SK-N-SH (cell line): ENCODE measurements around the gene DLL1. TPM values are rescaled to one million over a fixed set of nuclear protein-coding genes. Genes with fewer than 3 reads are reported as not detected.

ENCODE experiments used
- CTCF ChIA-PET: fragments of 300-600, 350-600 bp; formaldehyde crosslinking; extraction: SDS; loops from one replicate; lab custom pipeline; 2021; lab: Yijun Ruan, JAX
- POLR2A ChIA-PET: fragments of 350-600 bp; sonication (Branson Sonifier 250); formaldehyde crosslinking; extraction: SDS; loops from one replicate; lab custom pipeline; 2020; ENCODE audit warnings: antibody characterized with exemption, inconsistent platforms; lab: Yijun Ruan, JAX
- DNase-seq: peaks from one replicate; pipeline ENCODE4 v3.0.0; 2012
- H2AFZ ChIP-seq: fragments of 200-600 bp; sonication (generic); 2 replicates; pipeline ENCODE4 v1.8.1; 2016; ENCODE audit warnings: antibody characterized with exemption, mild to moderate bottlenecking, low read depth
- H3F3A ChIP-seq: fragments of 200-600 bp; sonication (generic); replicated peaks from 2 replicates; pipeline ENCODE3; 2016; ENCODE audit warnings: antibody characterized with exemption, mild to moderate bottlenecking; ENCODE audit not compliant: insufficient read depth
- H3K27ac ChIP-seq, 2 experiments: fragments of 200-500 bp in 1 of 2; fragments of 200-600 bp in 1 of 2; sonication (Bioruptor generic) in 1 of 2; sonication (generic), shearing (Covaris generic) in 1 of 2; 2 replicates each; pipeline versions ENCODE4 v1.5.1 to v1.6.1; 2014 to 2016; ENCODE audit warnings: low read depth in 2 of 2, inconsistent platforms in 1 of 2, low read length in 1 of 2, mild to moderate bottlenecking in 1 of 2, mixed read lengths in 1 of 2
- H3K27me3 ChIP-seq: fragments of 200-600 bp; sonication (generic), shearing (Covaris generic); 2 replicates; pipeline ENCODE4 v1.6.1; 2016; ENCODE audit warnings: mixed run types; ENCODE audit not compliant: insufficient read depth
- H3K36me3 ChIP-seq, 2 experiments: fragments of 200-500 bp in 1 of 2; fragments of 200-600 bp in 1 of 2; sonication (Bioruptor generic) in 1 of 2; sonication (generic) in 1 of 2; replicated peaks in 1 of 2; 2 replicates each; pipeline versions ENCODE3 to v1.5.1; 2014 to 2016; ENCODE audit warnings: low read length in 1 of 2, mild to moderate bottlenecking in 1 of 2; ENCODE audit not compliant: insufficient read depth in 2 of 2, control insufficient read depth in 1 of 2
- H3K4me1 ChIP-seq, 2 experiments: fragments of 200-500 bp in 1 of 2; fragments of 200-600 bp in 1 of 2; sonication (Bioruptor generic) in 1 of 2; sonication (generic), shearing (Covaris generic) in 1 of 2; 2 replicates each; pipeline versions ENCODE4 v1.5.1 to v1.6.1; 2014 to 2016; ENCODE audit warnings: low read depth in 1 of 2, low read length in 1 of 2, mixed run types in 1 of 2; ENCODE audit not compliant: insufficient read depth in 2 of 2, control insufficient read depth in 1 of 2
- H3K4me2 ChIP-seq: fragments of 200-600 bp; sonication (generic), shearing (Covaris generic); 2 replicates; pipeline ENCODE4 v1.6.1; 2017; ENCODE audit warnings: mixed run types
- H3K4me3 ChIP-seq, 2 experiments: fragments of 200-500 bp in 1 of 2; fragments of 200-600 bp in 1 of 2; sonication (Bioruptor generic) in 1 of 2; sonication (generic), shearing (Covaris generic) in 1 of 2; 2 replicates each; pipeline versions ENCODE4 v1.5.1 to v1.8.1; 2014 to 2016; ENCODE audit warnings: low read depth in 2 of 2, inconsistent platforms in 1 of 2, low read length in 1 of 2, mild to moderate bottlenecking in 1 of 2, mixed read lengths in 1 of 2, moderate library complexity in 1 of 2
- H3K79me2 ChIP-seq: fragments of 200-600 bp; sonication (generic); 2 replicates; pipeline ENCODE4 v1.8.1; 2017; ENCODE audit warnings: mild to moderate bottlenecking; ENCODE audit not compliant: insufficient read depth
- H3K9ac ChIP-seq: fragments of 200-600 bp; sonication (generic); 2 replicates; pipeline ENCODE4 v1.6.1; 2017; ENCODE audit warnings: mixed run types
- H3K9me2 ChIP-seq: fragments of 200-600 bp; sonication (generic); 2 replicates; pipeline ENCODE4 v1.6.1; 2017; ENCODE audit warnings: mixed run types
- H3K9me3 ChIP-seq: fragments of 200-600 bp; sonication (generic); 2 replicates; pipeline ENCODE4 v1.6.1; 2017; ENCODE audit warnings: mixed run types, mild to moderate bottlenecking, moderate library complexity
- H4K20me1 ChIP-seq: fragments of 200-600 bp; sonication (generic); 2 replicates; pipeline ENCODE4 v1.6.1; 2017; ENCODE audit warnings: mild to moderate bottlenecking, mixed run types; ENCODE audit not compliant: insufficient read depth
- ELF1 ChIP-seq: IDR thresholded peaks from 2 replicates; pipeline ENCODE4 v1.4.0; 2012
- EP300 ChIP-seq, 2 experiments: IDR thresholded peaks; 2 replicates each; pipeline versions ENCODE4 v1.4.0 to v1.6.1; 2012; ENCODE audit warnings: borderline replicate concordance in 1 of 2, low read depth in 1 of 2, low read length in 1 of 2
- FOSL2 ChIP-seq: IDR thresholded peaks from 2 replicates; pipeline ENCODE4 v1.4.0; 2012; ENCODE audit warnings: low read depth, mild to moderate bottlenecking, moderate library complexity, borderline replicate concordance
- FOXM1 ChIP-seq: IDR thresholded peaks from 2 replicates; pipeline ENCODE4 v1.4.0; 2012; ENCODE audit warnings: low read depth, mild to moderate bottlenecking
- GABPA ChIP-seq: IDR thresholded peaks from 2 replicates; pipeline ENCODE4 v1.4.0; 2012; ENCODE audit warnings: low read depth, mild to moderate bottlenecking
- GATA2 ChIP-seq: sonication (generic); formaldehyde crosslinking; IDR thresholded peaks from 2 replicates; pipeline ENCODE4 v1.5.0; 2020; ENCODE audit warnings: mild to moderate bottlenecking, missing genetic modification reagents
- IRF3 ChIP-seq: fragments of 150-350 bp; IDR thresholded peaks from 2 replicates; pipeline ENCODE4 v1.6.1; 2016; ENCODE audit warnings: mild to moderate bottlenecking, low read depth, low read length
- JUND ChIP-seq: IDR thresholded peaks from 2 replicates; pipeline ENCODE4 v1.4.0; 2012
- MEF2A ChIP-seq: IDR thresholded peaks from 2 replicates; pipeline ENCODE4 v1.4.0; 2012; ENCODE audit warnings: low read depth, borderline replicate concordance
- PBX3 ChIP-seq: IDR thresholded peaks from 2 replicates; pipeline ENCODE4; 2012
- POLR2AphosphoS5 ChIP-seq: IDR thresholded peaks from 2 replicates; pipeline ENCODE4 v1.6.1; 2012; ENCODE audit warnings: low read depth, low read length
- REST ChIP-seq: IDR thresholded peaks from 2 replicates; pipeline ENCODE4 v1.6.1; 2012; ENCODE audit warnings: mild to moderate bottlenecking, low read depth, low read length, moderate library complexity
- ZBTB33 ChIP-seq: IDR thresholded peaks from 2 replicates; pipeline ENCODE4 v1.4.0; 2012; ENCODE audit warnings: low read depth, borderline replicate concordance
- WGBS: methylation state at CpG from one replicate; pipeline ENCODE4 v1.1.6; 2017; ENCODE audit warnings: low lambda C conversion rate; 5-methylcytosine and 5-hydroxymethylcytosine counted together
- polyA plus RNA-seq, 3 experiments: library from polyadenylated mRNA; depleted of rRNA; stranded (reverse); fragments of >200 nt; gene quantifications; 2 replicates each; pipeline ENCODE4 v1.2.3, GENCODE V29; 2012
- TF ChIP-seq, protein P1 (sequence below): IDR thresholded peaks from 2 replicates; pipeline ENCODE4 v1.4.0; 2012; ENCODE audit warnings: low read depth

The DLL1 gene
- polyA plus RNA-seq, 1 of the 3 experiments (the other 2 are of a cell fraction) = 0.25 TPM

- peaks cover 0 to 3% of the 10 kb centered on the region in 2 experiments; a peak in 1 of 4 replicates for H3K4me1 ChIP-seq
- no peaks in the 10 kb centered on the region for H3K36me3 ChIP-seq
- ChIA-PET CTCF (no interaction called here), POLR2A (interaction anchor here (0.7 kb wide), 1 partner anchor 11 kb away, joined by 6 read pairs; no protein-coding TSS in a partner anchor)
- no peak overlapping the region for H3K9ac ChIP-seq
- H3K79me2 ChIP-seq = no peaks in the 10 kb centered on the region
- H3K9me3 ChIP-seq = no peaks in the 10 kb centered on the region
- no peak overlapping the region for H2AFZ ChIP-seq
- no peak overlapping the region for H3K4me3 ChIP-seq
- H3F3A ChIP-seq = no peaks in the 10 kb centered on the region
- H3K4me2 ChIP-seq = no peak overlapping the region
- H3K27me3 ChIP-seq = no peaks in the 10 kb centered on the region
- no peaks in the 10 kb centered on the region for H4K20me1 ChIP-seq
- H3K9me2 ChIP-seq = no peaks in the 10 kb centered on the region
- no peak overlapping the region for H3K27ac ChIP-seq
- TF ChIP-seq JUND = no peak
- no peak for TF ChIP-seq ZBTB33
- no peak for TF ChIP-seq EP300 (IDR thresholded peaks at IDR 0.05; ENCODE audit: borderline replicate concordance in 1 of 2, low read depth in 1 of 2, low read length in 1 of 2)
- no peak for TF ChIP-seq POLR2AphosphoS5
- no peak for TF ChIP-seq IRF3
- TF ChIP-seq GABPA = no peak
- no peak for TF ChIP-seq FOXM1
- TF ChIP-seq PBX3 = no peak
- no peak for TF ChIP-seq ELF1
- no peak for TF ChIP-seq GATA2 (CRISPR knock-in tag)
- TF ChIP-seq, all 33 proteins: peak for 0
- DNase-seq = no peak
- WGBS = 62% methylated on average over 11 of the region's 11 CpGs
Observed at GRCh38 chr6:170250455-170250854, 40.4 kb downstream of the DLL1 start.

DNA sequence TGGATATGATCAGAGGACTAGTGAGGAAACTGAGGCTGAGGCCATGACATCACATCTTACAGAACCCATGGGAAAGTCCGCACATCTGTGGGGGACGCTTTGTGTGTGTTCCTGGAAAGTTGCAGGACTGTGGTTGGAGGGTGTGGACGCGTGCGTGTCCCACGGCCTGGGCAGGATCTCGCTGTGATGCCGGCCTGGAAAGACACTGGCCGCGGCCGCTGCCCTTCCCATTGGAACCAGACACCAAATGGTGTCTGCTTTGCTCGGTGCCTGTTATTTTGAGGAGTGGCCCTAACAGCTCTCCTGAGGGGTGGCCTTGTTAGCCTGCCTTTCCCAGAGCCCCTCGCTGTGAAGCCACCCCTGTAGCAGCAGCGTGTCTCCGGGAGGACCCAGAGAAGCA, 41.1 kb downstream of the DLL1 start:
- no peak overlapping the region for H2AFZ ChIP-seq
- no peaks in the 10 kb centered on the region for H3K9me2 ChIP-seq
- no peaks in the 10 kb centered on the region for H3K27me3 ChIP-seq
- peaks cover 0 to 9% of the 10 kb centered on the region in 2 experiments; a peak in 1 of 4 replicates for H3K4me1 ChIP-seq
- no peaks in the 10 kb centered on the region for H3F3A ChIP-seq
- ChIA-PET POLR2A (no interaction called here), CTCF (no interaction called here)
- no peak overlapping the region for H3K4me2 ChIP-seq
- no peak for TF ChIP-seq ZBTB33
- TF ChIP-seq JUND = no peak
- TF ChIP-seq FOSL2 = no peak
- TF ChIP-seq, protein P1, sequence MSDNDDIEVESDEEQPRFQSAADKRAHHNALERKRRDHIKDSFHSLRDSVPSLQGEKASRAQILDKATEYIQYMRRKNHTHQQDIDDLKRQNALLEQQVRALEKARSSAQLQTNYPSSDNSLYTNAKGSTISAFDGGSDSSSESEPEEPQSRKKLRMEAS = no peak
- no peak for TF ChIP-seq ELF1
- TF ChIP-seq MEF2A = no peak
- no peak for TF ChIP-seq FOXM1
- TF ChIP-seq POLR2AphosphoS5 = no peak
- no peak for TF ChIP-seq PBX3
- TF ChIP-seq EP300 (IDR thresholded peaks at IDR 0.05; ENCODE audit: borderline replicate concordance in 1 of 2, low read depth in 1 of 2, low read length in 1 of 2) = no peak
- TF ChIP-seq REST = no peak
- no peaks in the 10 kb centered on the region for H3K36me3 ChIP-seq
- no peaks in the 10 kb centered on the region for H4K20me1 ChIP-seq
- no peak overlapping the region for H3K27ac ChIP-seq
- 77% methylated on average over 7 of the region's 15 CpGs for WGBS
- no peak for DNase-seq
- no peaks in the 10 kb centered on the region for H3K9me3 ChIP-seq
- H3K9ac ChIP-seq = no peak overlapping the region
- no peaks in the 10 kb centered on the region for H3K79me2 ChIP-seq
- H3K4me3 ChIP-seq = no peak overlapping the region
